SIG-M5 (cell line): ENCODE data around the gene FIG4.
A peak's percentile ranks its signal among the peaks of the same experiment; 100 is the strongest.

Experiments
- DNase-seq: peaks from one replicate; lab custom pipeline; 2025; lab: John Stamatoyannopoulos, UW

FIG4 gene

GRCh38 chr6:109760208-109760607 is 69.1 kb downstream of the FIG4 start:
- no peak for DNase-seq

GRCh38 chr6:109762166-109762565 is 71.1 kb downstream of the FIG4 start:
- no peak for DNase-seq

DNA sequence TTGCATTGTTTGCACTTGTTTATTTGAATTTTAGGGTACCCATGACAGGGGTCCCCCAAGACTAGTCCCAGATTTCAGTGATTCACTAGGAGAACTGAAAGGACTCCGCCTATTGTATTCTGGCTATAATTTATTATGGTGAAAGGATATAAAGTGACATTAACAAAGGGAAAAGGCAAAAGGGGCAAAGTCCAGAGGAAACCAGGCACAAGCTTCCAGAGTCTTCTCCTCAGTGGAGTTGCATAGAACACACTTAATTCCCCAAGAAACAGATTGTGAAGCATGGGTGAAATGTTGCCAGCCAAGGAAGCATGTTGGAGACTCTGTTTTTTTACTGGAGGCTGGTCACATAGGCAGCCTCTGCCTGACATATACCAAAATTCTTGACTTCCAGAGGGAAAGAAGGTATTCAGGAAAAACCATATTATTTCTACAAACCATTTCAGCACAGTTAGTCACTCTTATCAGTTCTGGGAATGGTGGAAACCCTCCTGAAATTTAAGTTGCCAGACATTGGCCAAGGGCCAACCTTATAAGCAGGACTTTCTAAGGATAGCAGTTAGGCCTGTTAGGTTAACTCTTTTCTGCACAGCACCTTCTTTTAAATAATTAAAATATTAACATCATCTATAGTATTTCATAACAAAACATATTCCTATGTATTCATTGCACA is 71.8 kb downstream of the FIG4 start:
- no peak for DNase-seq

DNA sequence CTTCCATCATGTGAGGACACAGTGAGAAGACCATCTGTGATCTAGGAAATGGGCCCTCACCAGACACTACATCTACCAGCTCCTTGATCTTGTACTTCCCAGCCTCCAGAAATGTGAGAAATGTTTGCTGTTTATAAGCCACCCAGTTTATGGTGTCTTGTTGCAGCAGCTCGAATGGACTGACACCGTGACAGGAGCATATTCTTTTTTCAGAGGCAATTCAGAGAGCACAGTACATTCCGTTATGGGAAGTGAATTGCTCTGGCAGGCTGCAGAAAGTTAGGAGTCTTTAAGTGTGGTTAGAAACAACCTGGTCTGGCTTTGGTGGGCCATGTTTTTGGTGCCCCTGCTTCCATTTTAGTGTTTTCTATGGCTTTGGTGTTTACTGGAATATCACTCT is 75.1 kb downstream of the FIG4 start:
- no peak for DNase-seq

- no peak for DNase-seq
Observed at GRCh38 chr6:109767961-109768360, 76.9 kb downstream of the FIG4 start.

GRCh38 chr6:109768485-109768884 is 77.4 kb downstream of the FIG4 start:
- no peak for DNase-seq

DNA sequence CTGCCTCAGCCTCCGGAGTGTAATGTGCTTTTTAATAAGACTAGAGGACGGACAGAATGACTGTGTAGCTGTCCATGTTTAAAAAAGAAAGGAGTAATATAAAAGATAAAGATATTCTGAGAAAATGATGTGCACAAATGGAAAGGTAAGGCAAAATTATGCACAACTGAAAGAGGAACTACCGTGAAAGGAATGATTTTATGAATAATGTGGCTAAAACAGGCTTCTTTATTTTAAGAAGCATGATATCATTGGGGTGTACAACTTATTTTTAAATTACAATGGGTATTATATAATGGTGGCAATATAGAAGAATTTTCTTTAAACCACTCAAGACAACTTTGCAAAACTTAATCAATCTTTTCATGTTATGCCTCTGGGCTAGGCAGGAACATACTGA is 78.1 kb downstream of the FIG4 start:
- DNase-seq, result no peak

- no peak for DNase-seq
Observed at GRCh38 chr6:109770047-109770446, 79.0 kb downstream of the FIG4 start.

- DNase-seq, result no peak
Observed at GRCh38 chr6:109770779-109771178, 79.7 kb downstream of the FIG4 start.

DNA sequence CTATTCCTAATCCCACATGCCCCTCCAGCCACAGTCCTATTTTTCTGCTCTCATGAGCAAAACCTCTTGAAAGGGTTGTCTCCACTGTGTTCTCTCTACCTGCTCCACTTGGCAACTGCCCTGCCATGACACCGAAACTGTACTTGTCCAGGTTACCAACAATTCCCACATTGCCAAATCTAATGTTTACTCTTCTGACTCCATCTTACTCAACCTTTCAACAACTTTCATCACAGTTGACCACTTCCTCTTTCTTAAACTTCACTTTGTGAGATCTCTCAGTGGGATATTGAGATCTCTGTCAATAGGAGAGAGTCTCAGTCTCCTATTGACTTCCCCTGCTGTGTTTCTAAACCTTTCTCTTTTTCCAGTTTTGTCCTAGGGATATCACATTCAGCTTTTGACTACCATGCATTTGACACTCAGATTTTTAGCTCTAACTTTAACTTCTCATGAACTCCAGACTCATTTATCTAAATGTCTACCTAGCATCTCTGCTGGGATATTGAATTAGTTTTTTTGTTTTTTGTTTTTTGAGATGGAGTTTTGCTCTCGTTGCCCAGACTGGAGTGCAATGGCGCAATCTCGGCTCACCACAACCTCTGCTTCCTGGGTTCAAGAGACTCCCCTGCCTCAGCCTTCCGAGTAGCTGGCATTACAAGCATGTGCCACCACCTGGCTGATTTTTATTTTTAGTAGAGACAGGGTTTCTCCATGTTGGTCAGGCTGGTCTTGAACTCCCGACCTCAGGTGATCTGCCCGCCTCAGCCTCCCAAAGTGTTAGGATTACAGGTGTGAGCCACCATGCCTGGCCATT is 81.1 kb downstream of the FIG4 start:
- DNase-seq, result peak; percentile 80

DNA sequence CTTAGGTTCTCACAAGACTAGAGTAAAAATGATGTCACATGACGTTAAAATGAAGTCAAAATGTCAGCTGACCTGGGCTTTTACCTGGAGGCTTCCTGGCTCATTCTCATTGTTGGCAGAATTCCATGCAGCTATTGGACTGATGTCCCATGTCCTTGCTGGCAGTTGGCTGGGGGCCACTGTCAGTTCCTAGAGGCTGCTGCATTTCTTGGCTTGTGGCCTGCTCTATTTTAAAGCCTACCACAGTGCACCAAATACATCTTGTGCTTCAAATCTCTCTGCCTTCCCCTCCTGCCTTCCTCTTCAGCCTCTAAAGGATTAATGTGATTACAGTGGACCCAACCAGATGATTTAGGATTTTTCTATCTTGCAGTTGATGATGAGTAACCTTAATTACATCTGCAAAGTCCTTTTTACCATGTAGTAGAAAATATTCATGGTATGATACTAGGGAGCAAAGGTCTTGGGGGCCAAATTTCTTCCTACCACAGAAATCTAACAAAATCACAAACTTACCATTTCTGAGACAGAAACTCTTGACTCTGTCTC is 81.9 kb downstream of the FIG4 start:
- DNase-seq, result no peak

DNA sequence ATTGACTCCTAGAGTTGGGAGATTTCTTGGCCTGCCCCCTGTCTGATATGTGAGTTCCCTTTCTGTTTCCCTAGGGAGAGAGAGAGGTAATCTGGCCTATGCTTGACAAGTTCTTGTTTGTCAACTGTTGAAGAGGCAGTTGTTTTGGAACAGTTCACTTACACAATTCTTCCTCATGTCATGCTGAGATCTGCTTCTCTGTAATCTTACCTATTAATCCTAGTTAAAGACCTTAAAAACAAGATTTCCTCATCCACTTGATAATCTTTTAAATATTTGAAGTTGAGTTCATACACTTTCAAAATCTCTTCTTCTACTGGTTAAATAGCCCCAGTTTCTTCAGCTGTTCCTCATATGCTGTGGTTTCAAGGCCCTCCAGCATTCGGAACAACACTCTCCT is 89.9 kb downstream of the FIG4 start:
- no peak for DNase-seq

DNA sequence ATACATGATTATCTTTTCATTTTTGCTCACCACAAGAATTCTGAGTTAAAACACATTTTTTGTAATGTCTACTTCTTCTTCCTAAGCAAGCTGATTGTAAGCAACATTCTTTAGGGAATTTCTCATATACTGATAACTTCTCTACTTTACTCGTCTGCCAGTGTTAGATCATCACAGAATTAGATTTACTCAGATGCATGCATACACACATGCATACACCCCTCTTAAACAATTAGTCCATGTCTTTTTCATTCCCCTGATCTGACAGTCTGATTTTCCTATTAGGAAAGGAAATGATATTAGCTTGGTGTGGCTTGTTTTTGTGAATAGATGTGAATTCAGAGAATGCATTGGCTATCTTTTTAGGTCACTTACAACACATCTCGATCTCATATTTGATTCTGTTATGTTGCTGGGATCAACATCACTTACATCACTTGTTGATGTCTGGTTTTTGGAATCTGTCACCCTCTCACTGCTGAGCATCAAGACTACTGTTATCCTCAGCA is 91.4 kb downstream of the FIG4 start:
- DNase-seq, result no peak

DNA sequence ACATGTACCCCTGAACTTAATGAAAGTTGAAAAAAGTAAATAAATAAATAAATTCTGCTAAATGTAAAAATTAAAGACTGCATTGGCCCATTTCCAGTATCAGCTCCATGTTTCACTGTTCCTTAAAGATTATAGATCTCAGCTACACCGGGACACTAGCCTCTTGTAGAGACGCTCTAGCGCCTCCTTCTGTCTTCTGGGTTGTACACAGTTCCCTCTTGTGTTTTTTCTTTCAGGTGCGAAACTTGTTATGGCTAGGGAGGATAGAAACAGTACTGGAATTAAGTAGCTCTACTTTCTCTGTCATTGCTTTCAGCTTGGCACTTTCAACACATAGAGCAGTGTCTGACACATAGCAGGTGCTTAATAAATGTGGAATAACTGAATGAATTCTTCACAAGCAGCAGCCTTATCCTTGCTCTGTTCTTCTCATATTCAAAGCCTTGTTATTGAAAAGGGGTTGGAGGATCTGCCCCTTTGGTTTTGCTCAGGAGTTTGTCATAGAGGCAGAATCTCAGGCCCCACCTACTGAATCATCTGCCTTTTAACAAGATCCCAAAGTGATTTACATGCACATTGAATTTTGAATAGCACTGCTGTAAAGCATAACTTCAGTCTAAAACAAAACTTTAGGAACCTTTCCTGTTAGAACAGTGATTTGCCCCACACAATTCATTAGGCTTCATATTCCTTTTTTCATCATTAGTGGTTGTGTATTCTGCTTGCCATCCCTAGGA is 92.3 kb downstream of the FIG4 start:
- DNase-seq, result no peak

GRCh38 chr6:109787312-109787711 is 96.2 kb downstream of the FIG4 start:
- no peak for DNase-seq

GRCh38 chr6:109788687-109789086 is 97.6 kb downstream of the FIG4 start:
- no peak for DNase-seq

DNA sequence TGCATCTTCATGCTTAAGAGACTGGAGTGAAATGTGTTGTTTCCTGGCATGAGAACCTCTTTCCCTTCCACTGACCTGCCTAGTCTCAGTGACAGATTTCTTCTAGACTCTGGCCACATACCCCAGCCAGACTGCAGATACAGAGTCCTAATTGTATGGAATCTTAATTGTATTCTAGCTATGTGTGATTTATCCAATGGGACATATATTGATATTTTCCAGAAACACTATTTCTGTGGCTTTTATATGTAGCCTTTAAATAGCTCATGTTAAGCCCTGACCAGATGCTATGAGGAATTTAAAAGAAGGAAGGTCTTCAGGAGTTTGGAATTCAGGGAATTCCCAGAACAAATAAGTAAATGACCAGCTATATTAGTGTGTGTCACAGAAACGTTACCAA is 99.0 kb downstream of the FIG4 start:
- DNase-seq, result no peak

- DNase-seq, result no peak
Observed at GRCh38 chr6:109791301-109791700, 100.2 kb downstream of the FIG4 start.

DNA sequence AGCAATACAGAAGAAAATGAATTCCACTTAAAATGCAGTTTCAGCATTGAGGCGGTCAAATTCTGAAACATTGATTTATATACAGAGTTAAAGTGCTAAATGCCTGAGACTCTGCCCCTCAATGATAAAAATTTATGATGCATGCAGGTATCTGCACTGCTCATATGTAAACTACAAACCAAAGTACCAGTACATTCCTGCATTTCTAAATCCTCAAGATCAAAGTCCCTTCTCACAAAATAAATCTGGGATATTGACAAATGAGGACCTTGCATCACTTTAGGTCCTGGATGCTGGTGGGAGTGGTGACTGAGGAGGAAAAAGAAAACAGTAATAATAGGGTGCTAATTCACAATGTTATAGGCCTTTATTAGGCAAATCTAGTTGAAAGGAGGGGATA is 101.9 kb downstream of the FIG4 start:
- no peak for DNase-seq

DNA sequence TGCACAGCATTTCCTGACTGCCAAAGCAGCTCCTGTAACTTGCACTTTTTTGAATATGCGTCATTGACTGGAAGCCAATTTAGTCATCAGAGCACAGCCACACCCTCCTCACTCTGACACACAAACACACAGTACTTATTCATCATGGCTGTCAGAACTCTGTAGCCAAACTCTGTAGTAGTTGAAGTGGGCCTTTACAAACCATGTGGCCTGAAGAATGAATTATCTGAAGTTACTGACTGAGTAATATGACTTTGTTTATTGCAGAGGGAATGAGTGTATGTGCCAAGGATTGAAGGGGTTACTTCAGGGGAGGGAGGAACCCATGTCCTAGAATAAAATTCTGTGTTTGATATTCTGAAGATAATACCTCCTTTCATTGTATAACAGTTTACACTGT is 102.7 kb downstream of the FIG4 start:
- DNase-seq, result no peak

DNA sequence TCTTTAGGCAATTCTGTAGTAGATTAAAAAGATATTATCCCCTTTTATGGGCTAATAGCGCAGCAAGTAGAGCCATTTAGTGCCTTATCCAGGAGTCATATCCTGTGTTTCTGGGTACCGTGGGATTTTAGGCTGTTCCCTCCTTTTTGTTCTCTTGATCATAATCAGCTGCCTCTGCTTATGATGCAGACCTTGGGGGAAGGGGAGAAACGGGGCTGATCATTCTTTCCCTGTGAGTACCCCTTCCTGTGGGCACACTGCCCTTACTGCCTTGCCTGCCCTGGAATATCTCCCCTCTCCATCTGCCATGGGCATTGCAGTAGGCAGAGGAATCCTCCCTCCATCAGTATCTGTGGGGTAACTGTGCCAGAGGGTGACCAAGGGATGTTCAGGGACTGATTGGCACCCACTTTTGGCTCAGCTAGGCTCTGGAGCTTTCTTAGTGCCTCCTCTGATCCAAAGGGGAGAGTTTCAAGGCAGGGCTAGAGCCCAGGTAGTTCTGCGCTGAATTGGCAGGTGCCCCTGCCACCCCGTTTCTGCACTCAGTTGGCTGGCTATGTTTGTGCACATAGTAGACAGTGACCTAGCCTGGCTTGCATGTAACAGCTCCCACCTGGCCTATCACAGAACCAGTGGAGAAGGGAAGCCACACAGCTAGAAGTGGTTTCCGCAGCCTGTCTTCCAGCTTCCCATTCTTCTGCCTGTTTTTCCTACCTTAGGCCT is 103.3 kb downstream of the FIG4 start:
- no peak for DNase-seq
